ENCODE results near the gene WDR13.

DNA sequence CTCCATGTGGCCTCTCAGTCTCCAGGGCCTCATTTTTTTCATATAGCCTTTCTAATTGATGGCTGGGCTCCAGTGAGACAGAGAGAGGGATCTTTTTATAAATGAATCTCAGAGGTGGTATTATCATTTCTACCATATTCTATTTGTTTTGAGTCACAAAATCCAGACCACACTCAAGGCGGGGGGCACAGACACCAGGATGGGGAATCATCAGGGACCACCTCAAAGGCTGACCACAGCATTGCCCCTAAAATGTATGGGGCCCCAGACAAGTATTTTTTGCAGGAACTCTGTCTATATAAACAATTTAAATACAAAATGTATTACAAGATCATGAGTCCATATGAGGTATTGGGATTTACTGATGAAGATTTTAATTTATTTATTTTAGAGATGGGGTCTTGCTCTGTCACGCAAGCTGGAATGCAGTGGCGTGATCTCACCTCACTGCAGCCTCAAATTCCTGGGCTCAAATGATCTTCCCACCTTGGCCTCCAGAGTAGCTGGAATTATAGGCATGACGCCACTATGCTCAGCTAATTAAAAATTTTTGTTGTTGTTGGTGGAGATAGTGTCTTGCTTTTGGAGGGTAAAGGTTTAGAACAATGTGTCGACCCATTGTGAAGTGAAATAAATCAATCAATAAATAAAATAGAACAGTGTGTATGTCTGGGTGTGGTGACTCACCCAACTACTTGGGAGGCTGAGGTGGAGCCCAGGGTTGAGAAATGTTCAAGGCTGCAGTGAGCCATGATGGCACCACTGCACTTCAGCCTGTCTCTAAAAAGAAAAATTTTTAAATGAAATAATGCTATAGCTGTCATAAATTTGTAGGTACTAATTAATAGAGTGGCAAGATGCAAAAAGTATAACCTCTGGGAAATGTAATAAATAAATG lies 29.4 kb downstream of the WDR13 start:
- TF ChIP-seq, protein P1, sequence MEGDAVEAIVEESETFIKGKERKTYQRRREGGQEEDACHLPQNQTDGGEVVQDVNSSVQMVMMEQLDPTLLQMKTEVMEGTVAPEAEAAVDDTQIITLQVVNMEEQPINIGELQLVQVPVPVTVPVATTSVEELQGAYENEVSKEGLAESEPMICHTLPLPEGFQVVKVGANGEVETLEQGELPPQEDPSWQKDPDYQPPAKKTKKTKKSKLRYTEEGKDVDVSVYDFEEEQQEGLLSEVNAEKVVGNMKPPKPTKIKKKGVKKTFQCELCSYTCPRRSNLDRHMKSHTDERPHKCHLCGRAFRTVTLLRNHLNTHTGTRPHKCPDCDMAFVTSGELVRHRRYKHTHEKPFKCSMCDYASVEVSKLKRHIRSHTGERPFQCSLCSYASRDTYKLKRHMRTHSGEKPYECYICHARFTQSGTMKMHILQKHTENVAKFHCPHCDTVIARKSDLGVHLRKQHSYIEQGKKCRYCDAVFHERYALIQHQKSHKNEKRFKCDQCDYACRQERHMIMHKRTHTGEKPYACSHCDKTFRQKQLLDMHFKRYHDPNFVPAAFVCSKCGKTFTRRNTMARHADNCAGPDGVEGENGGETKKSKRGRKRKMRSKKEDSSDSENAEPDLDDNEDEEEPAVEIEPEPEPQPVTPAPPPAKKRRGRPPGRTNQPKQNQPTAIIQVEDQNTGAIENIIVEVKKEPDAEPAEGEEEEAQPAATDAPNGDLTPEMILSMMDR (IDR thresholded peaks at IDR 0.05; ENCODE audit: poor library complexity): no peak
- no peak for TF ChIP-seq EZH2 (IDR thresholded peaks at IDR 0.05; ENCODE audit: borderline replicate concordance)
